Sigmoid colon (tissue), 7 donors: Measurements from ENCODE around the gene CDKAL1. TPM values are rescaled to one million over a fixed set of nuclear protein-coding genes. Genes with fewer than 3 reads are reported as not detected.

Source experiments
- DNase-seq: peaks from one replicate; pipeline ENCODE4 v3.0.0-alpha.2; 2019
- H3K27ac ChIP-seq, 4 donors: fragments of 200-600 bp; sonication (generic); one replicate each; pipeline ENCODE4 v1.5.1; 2016 to 2019; ENCODE audit warnings: mild to moderate bottlenecking in 1 of 4
- H3K27me3 ChIP-seq, 3 donors: fragments of 200-600 bp; sonication (generic); one replicate each; pipeline ENCODE4 v1.5.1; 2019; ENCODE audit warnings: mild to moderate bottlenecking in 1 of 3
- H3K36me3 ChIP-seq, 4 donors: fragments of 200-600 bp; sonication (generic); one replicate each; pipeline ENCODE4 v1.5.1; 2016 to 2019
- H3K4me1 ChIP-seq, 4 donors: fragments of 200-600 bp; sonication (generic); one replicate each; pipeline ENCODE4 v1.5.1; 2017 to 2019
- H3K4me3 ChIP-seq, 4 donors: fragments of 200-600 bp; sonication (generic); one replicate each; pipeline ENCODE4 v1.5.1; 2017 to 2019; ENCODE audit warnings: mild to moderate bottlenecking in 2 of 4, moderate library complexity in 1 of 4
- H3K9me3 ChIP-seq, 4 donors: fragments of 200-600 bp in 3 of 4; sonication (generic) in 3 of 4; one replicate each; pipeline versions ENCODE4 v1.5.1 to v1.6.1; 2013 to 2019
- CTCF ChIP-seq, 4 experiments: fragments of 450-650 bp in 3 of 4; fragments of 200-600 bp in 1 of 4; IDR thresholded peaks; one replicate each; pipeline ENCODE4 v1.5.1; 2016 to 2019; ENCODE audit warnings: antibody characterized with exemption in 4 of 4, mild to moderate bottlenecking in 3 of 4, moderate library complexity in 2 of 4
- EP300 ChIP-seq, 4 donors: sonication (generic); formaldehyde crosslinking; IDR thresholded peaks; one replicate each; pipeline ENCODE4 v1.6.1; 2017; ENCODE audit warnings: antibody characterized with exemption in 4 of 4
- POLR2A ChIP-seq, 2 donors: fragments of 450-650 bp; IDR thresholded peaks; one replicate each; pipeline ENCODE4 v1.6.1; 2016; ENCODE audit warnings: antibody characterized with exemption in 2 of 2, mild to moderate bottlenecking in 2 of 2, moderate library complexity in 2 of 2
- POLR2AphosphoS5 ChIP-seq, 4 donors: sonication (generic); formaldehyde crosslinking; IDR thresholded peaks; one replicate each; pipeline ENCODE4 v1.6.1; 2017; ENCODE audit warnings: antibody characterized with exemption in 4 of 4
- WGBS, 2 donors: extraction: QIAGEN DNeasy Blood & Tissue Kit; methylation state at CpG; one replicate each; pipeline ENCODE4 v1.1.7; 2013; 5-methylcytosine and 5-hydroxymethylcytosine counted together
- intact Hi-C: fragments of 100-400 bp; cut with DNase I; formaldehyde crosslinking; loops from one replicate; pipeline ENCODE4 v1.15.1; 2023
- polyA plus RNA-seq, 3 donors: library from polyadenylated mRNA; stranded (reverse); fragments of 200-250 nt; gene quantifications; one replicate each; pipeline ENCODE4 v1.2.3, GENCODE V29; 2013
- total RNA-seq, 4 donors: library from RNA; depleted of rRNA; stranded (reverse); fragments of >200 nt; gene quantifications; one replicate each; pipeline ENCODE4 v1.1.0, GENCODE V29; 2016
- donor health status: healthy with polysubstance abuse.
- donor health status: Bipolar disorder and iron deficiency.
- donor health status: healthy.

The CDKAL1 gene
- total and polyA plus RNA-seq, 7 donors = 2.8 to 14.7 (median 11.4) TPM

GRCh38 chr6:20805021-20805420 lies 270.8 kb downstream of the CDKAL1 start:
- peak overlapping the region in 1 of 4 donors; percentile 6 for H3K27ac ChIP-seq
- intact Hi-C loops = no loop called here

GRCh38 chr6:20806669-20807068 lies 272.4 kb downstream of the CDKAL1 start:
- no peaks in the 10 kb centered on the region for H3K9me3 ChIP-seq
- no peak for TF ChIP-seq EP300 (IDR thresholded peaks at IDR 0.05)
- TF ChIP-seq POLR2AphosphoS5 (IDR thresholded peaks at IDR 0.05) = no peak
- no peak for TF ChIP-seq POLR2A (IDR thresholded peaks at IDR 0.05)
- TF ChIP-seq CTCF (IDR thresholded peaks at IDR 0.05) = no peak
- no peak overlapping the region for H3K27ac ChIP-seq
- no peaks in the 10 kb centered on the region for H3K36me3 ChIP-seq
- no peak overlapping the region for H3K4me3 ChIP-seq
- H3K4me1 ChIP-seq = peaks cover 0 to 42% (median 22%) of the 10 kb centered on the region in 4 donors
- DNase-seq = no peak
- intact Hi-C loops = no loop called here
- H3K27me3 ChIP-seq = no peaks in the 10 kb centered on the region
- 68 to 98% methylated on average over 3 of the region's 3 CpGs for WGBS, 2 donors

More at GRCh38 chr6:20805021-20805420, 270.8 kb downstream of the CDKAL1 start:
- H3K36me3 ChIP-seq = no peaks in the 10 kb centered on the region
- peaks cover 0 to 32% (median 13%) of the 10 kb centered on the region in 4 donors for H3K4me1 ChIP-seq
- no peaks in the 10 kb centered on the region for H3K9me3 ChIP-seq
- no peak for DNase-seq
- WGBS, 2 donors = 90 to 94% methylated on average over 1 of the region's 1 CpG
- TF ChIP-seq CTCF (IDR thresholded peaks at IDR 0.05) = no peak
- TF ChIP-seq POLR2A (IDR thresholded peaks at IDR 0.05) = no peak
- no peak for TF ChIP-seq EP300 (IDR thresholded peaks at IDR 0.05)
- TF ChIP-seq POLR2AphosphoS5 (IDR thresholded peaks at IDR 0.05) = no peak
- H3K4me3 ChIP-seq = no peak overlapping the region
- no peaks in the 10 kb centered on the region for H3K27me3 ChIP-seq

GRCh38 chr6:20808439-20808838 lies 274.2 kb downstream of the CDKAL1 start:
- H3K36me3 ChIP-seq = no peaks in the 10 kb centered on the region
- no peak for DNase-seq
- intact Hi-C loops = no loop called here
- no peaks in the 10 kb centered on the region for H3K27me3 ChIP-seq
- peaks cover 0 to 43% (median 22%) of the 10 kb centered on the region in 4 donors for H3K4me1 ChIP-seq
- no peak overlapping the region for H3K4me3 ChIP-seq
- no peaks in the 10 kb centered on the region for H3K9me3 ChIP-seq
- TF ChIP-seq EP300 (IDR thresholded peaks at IDR 0.05) (no peak), POLR2A (IDR thresholded peaks at IDR 0.05) (no peak), POLR2AphosphoS5 (IDR thresholded peaks at IDR 0.05) (no peak), CTCF (IDR thresholded peaks at IDR 0.05) (no peak)
- WGBS, 2 donors = 90 to 91% methylated on average over 2 of the region's 2 CpGs
- peak overlapping the region in 2 of 4 donors; percentile 39 to 46 for H3K27ac ChIP-seq

- H3K27me3 ChIP-seq = no peaks in the 10 kb centered on the region
- peak overlapping the region in 3 of 4 donors; percentile 4 to 46 (median 39) for H3K27ac ChIP-seq
- H3K4me1 ChIP-seq = peaks cover 0 to 43% (median 22%) of the 10 kb centered on the region in 4 donors
- 87 to 93% methylated on average over 2 of the region's 2 CpGs for WGBS, 2 donors
- no peaks in the 10 kb centered on the region for H3K9me3 ChIP-seq
- no peak for TF ChIP-seq POLR2AphosphoS5 (IDR thresholded peaks at IDR 0.05)
- TF ChIP-seq POLR2A (IDR thresholded peaks at IDR 0.05) = no peak
- TF ChIP-seq CTCF (IDR thresholded peaks at IDR 0.05) = no peak
- no peak for TF ChIP-seq EP300 (IDR thresholded peaks at IDR 0.05)
- H3K4me3 ChIP-seq = no peak overlapping the region
- H3K36me3 ChIP-seq = no peaks in the 10 kb centered on the region
- no peak for DNase-seq
- intact Hi-C loops = no loop called here
Observed at GRCh38 chr6:20808924-20809323, 274.7 kb downstream of the CDKAL1 start.

DNA sequence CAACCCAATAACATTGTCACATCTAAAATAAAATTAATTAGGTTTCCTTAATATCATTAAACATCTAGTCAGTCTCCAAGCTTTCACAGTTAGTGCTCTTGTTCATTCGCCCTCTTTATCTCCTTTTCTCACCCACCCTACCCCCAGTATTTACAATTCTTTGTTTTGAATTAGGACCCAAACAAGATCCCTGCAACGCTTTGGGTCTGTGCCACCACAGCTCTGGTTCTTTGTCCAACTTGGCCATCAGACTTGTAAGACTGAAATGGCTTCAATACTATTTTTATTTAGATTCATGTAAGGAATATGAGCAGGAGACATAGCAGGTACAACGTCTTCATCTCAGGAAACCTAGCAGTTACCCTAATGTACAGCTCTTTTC lies 276.5 kb downstream of the CDKAL1 start:
- WGBS, 2 donors = 85% methylated on average over 3 of the region's 3 CpGs
- peak overlapping the region in 2 of 4 donors; percentile 28 to 34 for H3K27ac ChIP-seq
- intact Hi-C loops = no loop called here

More for the DNA sequence above, 276.5 kb downstream of the CDKAL1 start:
- H3K36me3 ChIP-seq = no peaks in the 10 kb centered on the region
- H3K27me3 ChIP-seq = no peaks in the 10 kb centered on the region
- H3K4me1 ChIP-seq = peaks cover 0 to 27% (median 15%) of the 10 kb centered on the region in 4 donors
- no peak overlapping the region for H3K4me3 ChIP-seq
- peaks cover 0 to 5% (median 0%) of the 10 kb centered on the region in 4 donors for H3K9me3 ChIP-seq
- TF ChIP-seq CTCF (IDR thresholded peaks at IDR 0.05) (no peak), POLR2AphosphoS5 (IDR thresholded peaks at IDR 0.05) (no peak), EP300 (IDR thresholded peaks at IDR 0.05) (no peak), POLR2A (IDR thresholded peaks at IDR 0.05) (no peak)
- no peak for DNase-seq
